OCI-LY1 (cell line): ENCODE data around the gene CELSR1.

ENCODE experiments used
- H2AFZ ChIP-seq: fragments of 200-600 bp; sonication (generic), shearing (Covaris generic); 2 replicates; pipeline ENCODE4 v1.6.0; 2014; ENCODE audit warnings: antibody characterized with exemption, mild to moderate bottlenecking, low read length
- H3F3A ChIP-seq: fragments of 200-600 bp; sonication (generic), shearing (Covaris generic); 2 replicates; pipeline ENCODE4 v1.6.0; 2014; ENCODE audit warnings: mild to moderate bottlenecking, antibody characterized with exemption, low read length, moderate library complexity; ENCODE audit not compliant: insufficient read depth
- H3K27ac ChIP-seq: fragments of 200-600 bp; sonication (generic); 2 replicates; pipeline ENCODE4 v1.5.1; 2014; ENCODE audit warnings: low read length, mixed run types, mild to moderate bottlenecking, low read depth; ENCODE audit not compliant: poor library complexity, severe bottlenecking
- H3K27me3 ChIP-seq: fragments of 200-600 bp; sonication (generic); 2 replicates; pipeline ENCODE4 v1.6.0; 2014; ENCODE audit warnings: antibody characterized with exemption, mild to moderate bottlenecking, low read length, moderate library complexity; ENCODE audit not compliant: insufficient read depth
- H3K36me3 ChIP-seq: fragments of 200-600 bp; sonication (generic); 2 replicates; pipeline ENCODE4 v1.6.1; 2014; ENCODE audit warnings: mild to moderate bottlenecking, antibody characterized with exemption, low read length, moderate library complexity, mixed read lengths; ENCODE audit not compliant: insufficient read depth
- H3K4me1 ChIP-seq: fragments of 200-600 bp; sonication (generic); 2 replicates; pipeline ENCODE4 v1.5.1; 2014; ENCODE audit warnings: mild to moderate bottlenecking, low read length, moderate library complexity; ENCODE audit not compliant: insufficient read depth, severe bottlenecking
- H3K4me2 ChIP-seq: fragments of 200-600 bp; sonication (generic), shearing (Covaris generic); 2 replicates; pipeline ENCODE4 v1.6.1; 2014; ENCODE audit warnings: low read length
- H3K4me3 ChIP-seq: fragments of 200-600 bp; sonication (generic); 2 replicates; pipeline ENCODE4 v1.5.1; 2014; ENCODE audit warnings: low read length, low read depth, mild to moderate bottlenecking, mixed read lengths; ENCODE audit not compliant: poor library complexity, severe bottlenecking
- H3K79me2 ChIP-seq: fragments of 200-600 bp; shearing (Covaris generic); 2 replicates; pipeline ENCODE4 v1.6.1; 2016; ENCODE audit warnings: mixed run types, low read length, mixed read lengths; ENCODE audit not compliant: insufficient read depth
- H3K9ac ChIP-seq: fragments of 200-600 bp; sonication (generic), shearing (Covaris generic); 2 replicates; pipeline ENCODE4 v1.6.1; 2014; ENCODE audit warnings: mild to moderate bottlenecking, low read length, mixed read lengths
- H3K9me2 ChIP-seq: fragments of 200-600 bp; sonication (generic), shearing (Covaris generic); 2 replicates; pipeline ENCODE4 v1.6.1; 2014; ENCODE audit warnings: low read depth, mild to moderate bottlenecking, low read length, mixed read lengths
- H3K9me3 ChIP-seq: fragments of 200-600 bp; shearing (Covaris generic); 2 replicates; pipeline ENCODE4 v1.6.1; 2014; ENCODE audit warnings: low read length, mixed read lengths
- H4K20me1 ChIP-seq: fragments of 200-600 bp; sonication (generic), shearing (Covaris generic); 2 replicates; pipeline ENCODE4 v1.6.0; 2016; ENCODE audit warnings: mild to moderate bottlenecking, low read length; ENCODE audit not compliant: insufficient read depth
- EZH2 ChIP-seq: fragments of 200-600 bp; sonication (generic), shearing (Covaris generic); IDR thresholded peaks from 2 replicates; pipeline ENCODE4 v1.8.0; 2017; ENCODE audit warnings: borderline replicate concordance, mixed run types, mild to moderate bottlenecking, antibody characterized with exemption, low read length, moderate library complexity, mixed read lengths
- TF ChIP-seq, protein P1 (sequence below): fragments of 200-600 bp; sonication (generic), shearing (Covaris generic); IDR thresholded peaks from 2 replicates; pipeline ENCODE4 v1.5.1; 2017; ENCODE audit warnings: mild to moderate bottlenecking, antibody characterized with exemption, low read length, moderate library complexity, mixed read lengths

The CELSR1 gene

DNA sequence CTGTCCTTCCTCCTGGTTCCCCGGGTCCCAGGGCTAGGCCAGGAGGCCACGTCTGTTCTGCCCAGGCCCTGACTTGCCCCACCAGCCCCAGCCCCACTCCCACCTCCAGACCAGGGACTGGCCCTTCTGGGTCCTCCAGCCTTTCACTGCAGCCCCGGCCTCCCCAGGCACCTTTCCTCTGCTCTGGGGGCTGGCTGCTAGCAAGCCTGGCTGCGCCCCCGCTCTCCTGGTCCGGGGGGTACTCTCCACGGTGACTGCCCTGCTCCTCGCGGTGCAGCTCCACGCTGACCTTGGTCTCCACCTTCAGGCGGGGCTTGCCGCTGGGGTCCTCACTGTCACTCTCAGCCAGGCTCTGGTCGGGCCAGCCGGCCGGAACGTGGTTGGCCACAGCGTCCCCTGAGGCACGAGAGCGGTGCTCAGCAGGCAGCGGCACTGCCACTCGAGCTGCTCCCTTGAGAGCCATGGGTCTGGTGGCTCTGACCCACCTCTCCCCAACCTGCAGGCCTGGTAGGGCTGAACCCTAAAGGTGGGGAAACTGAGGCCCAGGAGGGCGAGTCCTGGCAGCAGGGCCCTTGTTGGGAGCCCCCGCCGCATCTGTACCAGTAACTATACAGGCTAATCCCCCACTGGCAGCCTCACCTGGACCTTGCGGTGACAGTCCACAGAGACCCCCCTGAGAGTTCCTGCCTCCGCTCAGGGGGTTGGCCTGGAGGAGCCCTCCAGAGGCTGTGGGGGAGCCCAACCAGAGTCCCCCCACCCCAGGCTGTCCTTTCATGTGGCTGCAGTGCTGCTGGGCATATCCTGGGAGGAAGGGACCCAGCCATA is 172.9 kb downstream of the CELSR1 start:
- Histone ChIP-seq H3K4me2 (no peak overlapping the region), H4K20me1 (no peaks in the 10 kb centered on the region), H3K9me3 (no peaks in the 10 kb centered on the region), H3K27me3 (no peaks in the 10 kb centered on the region), H3K9me2 (no peaks in the 10 kb centered on the region), H3F3A (no peaks in the 10 kb centered on the region), H2AFZ (no peak overlapping the region), H3K27ac (no peak overlapping the region), H3K4me1 (peaks cover 30% of the 10 kb centered on the region), H3K36me3 (no peaks in the 10 kb centered on the region; the same call in 1 of the 2 replicates), H3K9ac (no peak overlapping the region), H3K79me2 (no peaks in the 10 kb centered on the region), H3K4me3 (no peak overlapping the region)
- TF ChIP-seq, protein P1, sequence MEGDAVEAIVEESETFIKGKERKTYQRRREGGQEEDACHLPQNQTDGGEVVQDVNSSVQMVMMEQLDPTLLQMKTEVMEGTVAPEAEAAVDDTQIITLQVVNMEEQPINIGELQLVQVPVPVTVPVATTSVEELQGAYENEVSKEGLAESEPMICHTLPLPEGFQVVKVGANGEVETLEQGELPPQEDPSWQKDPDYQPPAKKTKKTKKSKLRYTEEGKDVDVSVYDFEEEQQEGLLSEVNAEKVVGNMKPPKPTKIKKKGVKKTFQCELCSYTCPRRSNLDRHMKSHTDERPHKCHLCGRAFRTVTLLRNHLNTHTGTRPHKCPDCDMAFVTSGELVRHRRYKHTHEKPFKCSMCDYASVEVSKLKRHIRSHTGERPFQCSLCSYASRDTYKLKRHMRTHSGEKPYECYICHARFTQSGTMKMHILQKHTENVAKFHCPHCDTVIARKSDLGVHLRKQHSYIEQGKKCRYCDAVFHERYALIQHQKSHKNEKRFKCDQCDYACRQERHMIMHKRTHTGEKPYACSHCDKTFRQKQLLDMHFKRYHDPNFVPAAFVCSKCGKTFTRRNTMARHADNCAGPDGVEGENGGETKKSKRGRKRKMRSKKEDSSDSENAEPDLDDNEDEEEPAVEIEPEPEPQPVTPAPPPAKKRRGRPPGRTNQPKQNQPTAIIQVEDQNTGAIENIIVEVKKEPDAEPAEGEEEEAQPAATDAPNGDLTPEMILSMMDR: no peak
- no peak for TF ChIP-seq EZH2

DNA sequence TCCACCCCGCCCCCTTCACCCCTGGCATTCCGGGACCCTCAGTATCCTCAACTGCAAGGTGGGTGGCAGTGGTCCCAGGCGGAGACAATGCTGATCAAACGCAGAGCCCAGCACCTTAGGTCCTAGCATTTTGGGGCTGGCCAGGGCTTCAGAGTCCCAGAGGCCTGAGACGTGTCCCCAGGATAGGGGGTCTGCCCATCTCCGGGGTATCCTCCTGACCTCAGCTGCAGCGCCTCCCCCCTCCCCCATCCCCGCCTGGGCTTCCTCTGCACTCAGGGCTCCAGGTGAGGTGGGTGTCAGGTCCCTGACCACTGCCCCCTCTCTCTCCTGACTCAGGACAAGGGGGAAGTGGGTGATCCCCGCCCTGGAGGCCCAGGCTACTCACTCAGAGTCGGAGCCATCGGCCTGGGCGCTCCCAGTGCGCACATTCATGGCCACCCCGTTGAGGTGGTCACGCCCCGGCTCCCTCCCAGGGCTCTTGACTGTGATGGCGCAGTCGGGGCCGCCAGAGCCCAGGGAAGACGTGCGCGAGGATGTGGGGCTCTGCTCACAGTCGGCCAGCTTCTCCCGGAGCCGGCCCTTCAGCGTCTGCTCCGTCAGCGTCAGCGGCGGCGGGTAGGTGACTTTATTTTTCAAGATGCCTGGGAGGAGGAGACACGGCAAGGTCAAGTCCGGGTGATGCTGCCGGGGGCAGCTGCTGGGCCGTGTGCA is 173.7 kb downstream of the CELSR1 start:
- Histone ChIP-seq H3K4me1 (peaks cover 30% of the 10 kb centered on the region), H3K79me2 (no peaks in the 10 kb centered on the region), H2AFZ (no peak overlapping the region), H3K27ac (no peak overlapping the region), H3F3A (no peaks in the 10 kb centered on the region), H3K4me2 (no peak overlapping the region), H3K27me3 (no peaks in the 10 kb centered on the region), H4K20me1 (no peaks in the 10 kb centered on the region), H3K36me3 (peaks cover 6% of the 10 kb centered on the region; the same call in 1 of the 2 replicates), H3K9ac (no peak overlapping the region), H3K4me3 (no peak overlapping the region), H3K9me2 (no peaks in the 10 kb centered on the region), H3K9me3 (no peaks in the 10 kb centered on the region)
- no peak for TF ChIP-seq EZH2
- TF ChIP-seq, protein P1: no peak

DNA sequence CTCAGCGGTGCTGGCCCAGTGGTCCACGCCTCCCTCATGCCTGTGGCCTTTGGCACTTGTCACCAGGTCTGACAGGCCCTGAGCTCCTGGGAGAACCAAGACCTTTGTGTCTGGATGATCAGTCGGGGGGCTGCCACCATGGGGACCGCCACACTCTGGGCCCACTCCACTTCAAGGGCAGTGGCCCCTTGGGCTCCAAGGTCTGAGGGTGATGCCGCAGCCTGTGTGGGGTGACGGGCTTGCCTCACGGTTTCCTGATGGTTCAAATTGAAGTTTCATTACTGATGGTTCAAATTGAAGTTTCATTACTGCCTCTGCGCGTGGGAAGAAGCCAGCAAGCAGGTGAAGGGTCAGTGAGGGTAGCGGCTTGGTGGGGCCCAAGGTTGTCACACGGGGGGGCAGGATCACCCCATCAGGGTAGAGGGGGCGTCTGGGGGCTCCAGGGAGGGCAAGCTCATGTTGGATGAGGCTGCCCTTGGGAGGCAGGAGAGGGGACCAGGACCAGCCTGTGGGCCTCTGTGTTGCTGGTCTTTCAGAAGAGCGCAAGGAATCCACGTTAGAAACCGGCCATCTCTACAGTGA is 174.4 kb downstream of the CELSR1 start:
- Histone ChIP-seq H3K4me2 (no peak overlapping the region), H2AFZ (no peak overlapping the region), H3K4me3 (no peak overlapping the region), H3F3A (no peaks in the 10 kb centered on the region), H3K27me3 (no peaks in the 10 kb centered on the region), H3K9me2 (no peaks in the 10 kb centered on the region), H3K9me3 (no peaks in the 10 kb centered on the region), H3K9ac (no peak overlapping the region), H4K20me1 (no peaks in the 10 kb centered on the region), H3K36me3 (peaks cover 6% of the 10 kb centered on the region; the same call in 1 of the 2 replicates), H3K79me2 (no peaks in the 10 kb centered on the region), H3K27ac (peak overlapping the region; percentile 67), H3K4me1 (peaks cover 30% of the 10 kb centered on the region)
- TF ChIP-seq, protein P1: no peak
- no peak for TF ChIP-seq EZH2
